Hepatocyte (in vitro differentiated cells): ENCODE results near the gene TMEM63B.

Experiments used
- EZH2 ChIP-seq: fragments of 200-600 bp; sonication (generic); IDR thresholded peaks from 2 replicates; pipeline ENCODE4 v1.6.1; 2016; ENCODE audit warnings: antibody characterized with exemption, mild to moderate bottlenecking, borderline replicate concordance
- EZH2phosphoT487 ChIP-seq: fragments of 200-600 bp; sonication (generic); IDR thresholded peaks from one replicate; pipeline ENCODE4 v1.6.1; 2018; ENCODE audit warnings: antibody characterized with exemption, mild to moderate bottlenecking, low read depth, moderate library complexity; ENCODE audit not compliant: unreplicated experiment, severe bottlenecking
- TF ChIP-seq, protein P1 (sequence below): fragments of 200-600 bp; sonication (generic); IDR thresholded peaks from 2 replicates; pipeline ENCODE4 v1.5.1; 2016; ENCODE audit warnings: antibody characterized with exemption, mild to moderate bottlenecking; ENCODE audit not compliant: poor library complexity

DNA sequence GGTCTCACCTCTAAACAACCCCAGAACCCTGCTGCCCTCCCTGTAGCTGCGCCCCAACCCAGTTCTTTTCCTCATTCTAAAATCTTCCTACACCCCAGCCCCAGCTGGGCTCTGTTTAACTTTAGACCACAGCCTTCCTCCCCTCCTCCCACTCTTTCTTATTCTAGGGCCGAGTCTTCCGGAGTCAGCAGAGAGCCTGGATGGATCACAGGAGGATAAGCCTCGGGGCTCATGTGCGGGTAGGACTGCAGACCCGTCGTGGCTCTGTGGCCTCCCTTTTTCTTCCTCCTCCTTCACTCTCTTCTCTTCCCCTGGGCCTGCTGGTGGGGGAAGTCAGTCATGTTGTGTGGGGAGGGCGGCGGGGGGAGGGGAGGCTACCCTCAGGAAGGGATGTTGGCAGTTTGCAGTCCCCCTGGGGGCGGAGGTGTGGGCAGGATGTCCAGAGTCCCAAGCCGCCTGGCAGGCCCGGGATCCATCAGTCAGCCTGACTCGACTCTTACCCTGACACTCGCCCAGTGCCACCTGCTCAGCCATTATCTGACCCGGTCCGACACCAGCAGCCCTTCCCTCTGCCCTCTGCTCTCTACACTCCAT, 39.3 kb downstream of the TMEM63B start:
- TF ChIP-seq, protein P1, sequence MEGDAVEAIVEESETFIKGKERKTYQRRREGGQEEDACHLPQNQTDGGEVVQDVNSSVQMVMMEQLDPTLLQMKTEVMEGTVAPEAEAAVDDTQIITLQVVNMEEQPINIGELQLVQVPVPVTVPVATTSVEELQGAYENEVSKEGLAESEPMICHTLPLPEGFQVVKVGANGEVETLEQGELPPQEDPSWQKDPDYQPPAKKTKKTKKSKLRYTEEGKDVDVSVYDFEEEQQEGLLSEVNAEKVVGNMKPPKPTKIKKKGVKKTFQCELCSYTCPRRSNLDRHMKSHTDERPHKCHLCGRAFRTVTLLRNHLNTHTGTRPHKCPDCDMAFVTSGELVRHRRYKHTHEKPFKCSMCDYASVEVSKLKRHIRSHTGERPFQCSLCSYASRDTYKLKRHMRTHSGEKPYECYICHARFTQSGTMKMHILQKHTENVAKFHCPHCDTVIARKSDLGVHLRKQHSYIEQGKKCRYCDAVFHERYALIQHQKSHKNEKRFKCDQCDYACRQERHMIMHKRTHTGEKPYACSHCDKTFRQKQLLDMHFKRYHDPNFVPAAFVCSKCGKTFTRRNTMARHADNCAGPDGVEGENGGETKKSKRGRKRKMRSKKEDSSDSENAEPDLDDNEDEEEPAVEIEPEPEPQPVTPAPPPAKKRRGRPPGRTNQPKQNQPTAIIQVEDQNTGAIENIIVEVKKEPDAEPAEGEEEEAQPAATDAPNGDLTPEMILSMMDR = no peak
- TF ChIP-seq EZH2phosphoT487 = no peak
- TF ChIP-seq EZH2 = no peak
